ENCODE results near the gene ZBTB9. TPM values are rescaled to one million over a fixed set of nuclear protein-coding genes. Genes with fewer than 3 reads are reported as not detected.
A peak's percentile ranks its signal among the peaks of the same experiment; 100 is the strongest.

ZBTB9 gene
- total RNA-seq, 4 donors from 2014 or later: 0.70 to 5.0 (median 2.6) TPM; not detected in 1

DNA sequence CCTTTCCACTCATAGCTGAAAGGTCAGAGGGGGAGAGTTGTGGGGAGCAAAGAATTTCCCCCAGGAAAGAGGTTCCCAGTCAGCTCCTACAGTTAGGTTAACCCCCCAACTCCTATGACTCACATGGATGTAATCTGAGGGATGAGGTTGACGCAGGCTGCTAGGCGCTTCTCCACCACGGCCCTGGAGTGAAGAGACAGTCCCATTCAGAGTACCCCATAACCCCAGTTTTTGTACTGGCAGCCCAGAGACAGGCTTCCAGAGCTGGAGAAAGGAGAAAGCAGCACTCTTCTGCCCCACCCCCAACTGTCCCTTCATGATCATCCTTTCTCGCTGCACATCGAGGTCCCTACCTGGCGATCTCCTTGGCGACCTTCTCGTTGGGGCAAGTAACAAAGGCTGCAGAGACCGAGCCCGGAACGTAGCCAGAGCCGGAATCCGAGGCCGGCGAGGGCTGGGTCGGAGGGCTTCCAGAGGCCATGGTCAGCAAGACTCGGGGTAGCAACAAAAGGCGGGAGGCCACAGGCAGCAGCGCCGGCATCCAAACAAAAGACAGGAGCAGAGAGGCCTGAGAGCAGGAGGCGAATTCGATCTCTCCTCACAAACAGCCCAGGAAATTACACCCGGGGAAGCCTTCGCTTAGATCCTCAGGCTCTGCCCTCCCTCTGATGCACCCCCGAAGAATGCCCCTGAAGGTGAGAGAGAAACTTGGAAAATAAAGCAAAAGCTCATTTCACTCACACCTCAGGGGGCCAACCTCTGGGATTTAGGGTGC, 37.1 kb upstream of the ZBTB9 start:
- H3K4me1 ChIP-seq: peaks cover 0 to 35% (median 10%) of the 10 kb centered on the region in 4 donors
- peaks cover 0 to 37% (median 0%) of the 10 kb centered on the region in 3 donors for H3K36me3 ChIP-seq
- peak overlapping the region; percentile 59 to 78 (median 64) for H3K4me3 ChIP-seq
- no peaks in the 10 kb centered on the region for H3K27me3 ChIP-seq
- H3K9me3 ChIP-seq: no peaks in the 10 kb centered on the region
- TF ChIP-seq, protein P1, sequence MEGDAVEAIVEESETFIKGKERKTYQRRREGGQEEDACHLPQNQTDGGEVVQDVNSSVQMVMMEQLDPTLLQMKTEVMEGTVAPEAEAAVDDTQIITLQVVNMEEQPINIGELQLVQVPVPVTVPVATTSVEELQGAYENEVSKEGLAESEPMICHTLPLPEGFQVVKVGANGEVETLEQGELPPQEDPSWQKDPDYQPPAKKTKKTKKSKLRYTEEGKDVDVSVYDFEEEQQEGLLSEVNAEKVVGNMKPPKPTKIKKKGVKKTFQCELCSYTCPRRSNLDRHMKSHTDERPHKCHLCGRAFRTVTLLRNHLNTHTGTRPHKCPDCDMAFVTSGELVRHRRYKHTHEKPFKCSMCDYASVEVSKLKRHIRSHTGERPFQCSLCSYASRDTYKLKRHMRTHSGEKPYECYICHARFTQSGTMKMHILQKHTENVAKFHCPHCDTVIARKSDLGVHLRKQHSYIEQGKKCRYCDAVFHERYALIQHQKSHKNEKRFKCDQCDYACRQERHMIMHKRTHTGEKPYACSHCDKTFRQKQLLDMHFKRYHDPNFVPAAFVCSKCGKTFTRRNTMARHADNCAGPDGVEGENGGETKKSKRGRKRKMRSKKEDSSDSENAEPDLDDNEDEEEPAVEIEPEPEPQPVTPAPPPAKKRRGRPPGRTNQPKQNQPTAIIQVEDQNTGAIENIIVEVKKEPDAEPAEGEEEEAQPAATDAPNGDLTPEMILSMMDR (IDR thresholded peaks at IDR 0.05): no peak
- TF ChIP-seq POLR2A (IDR thresholded peaks at IDR 0.05): no peak
- peak in 1 of 3 donors; percentile 62 for DNase-seq
- peak overlapping the region; percentile 89 to 95 (median 90) for H3K27ac ChIP-seq

DNA sequence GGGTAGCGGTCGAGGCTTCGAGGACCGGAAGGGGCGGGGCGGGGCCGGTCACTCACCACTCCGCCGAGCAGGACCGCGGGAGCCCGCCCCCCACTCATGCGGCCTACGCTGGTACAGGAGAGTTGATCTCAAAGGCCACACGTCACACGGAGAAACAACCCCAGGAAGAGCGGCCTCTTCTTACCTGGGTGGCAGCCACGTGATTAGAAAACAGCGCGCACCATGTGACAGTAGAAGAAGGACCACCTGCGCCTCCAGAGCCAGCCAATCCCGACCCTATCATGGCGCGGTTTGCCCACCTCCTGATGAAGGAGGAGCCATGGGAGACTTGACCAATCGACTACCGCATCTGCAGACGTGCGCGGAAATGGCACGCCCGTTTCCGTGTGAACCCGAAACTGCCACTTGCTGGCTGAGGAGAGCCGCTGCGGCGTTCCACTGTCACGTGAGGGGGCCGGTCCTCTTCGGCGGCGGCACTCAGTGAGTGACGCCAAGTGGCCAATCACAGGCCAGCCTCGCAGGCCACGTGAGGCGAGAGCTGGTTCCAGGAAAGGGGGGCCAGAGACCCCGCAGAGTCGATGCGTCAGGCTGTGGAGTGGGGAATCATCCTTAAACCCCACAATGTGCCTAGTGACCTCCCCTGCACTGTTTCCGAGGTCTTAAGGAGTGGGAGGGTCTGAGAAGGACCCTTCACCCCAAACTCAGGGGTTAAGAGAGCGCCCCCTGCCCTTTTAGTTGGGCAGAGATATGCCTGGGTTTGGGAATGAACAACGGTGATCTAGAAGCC, 36.3 kb upstream of the ZBTB9 start, which contains the start of gene CUTA:
Gene CUTA, minus strand, starts transcription at position 205 of the 787 bp plus-strand sequence. Its CDS starts 107 bp downstream, at position 98.
- no peaks in the 10 kb centered on the region for H3K9me3 ChIP-seq
- peak within 1 kb of the TSS; percentile 89 to 95 (median 90) for H3K27ac ChIP-seq
- H3K4me1 ChIP-seq: peaks cover 0 to 31% (median 9%) of the 10 kb centered on the region in 4 donors
- TF ChIP-seq POLR2A (IDR thresholded peaks at IDR 0.05): peak; percentile 50 to 51
- TF ChIP-seq, protein P1 (IDR thresholded peaks at IDR 0.05): peak; percentile 25 to 45 (median 33)
- H3K4me3 ChIP-seq: peak within 1 kb of the TSS; percentile 59 to 78 (median 64)
- no peaks in the 10 kb centered on the region for H3K27me3 ChIP-seq
- peak; percentile 99 to 100 (median 99) for DNase-seq
- peaks cover 0 to 30% (median 0%) of the 10 kb centered on the region in 3 donors for H3K36me3 ChIP-seq

GRCh38 chr6:33418690-33419291, 35.6 kb upstream of the ZBTB9 start:
- no peaks in the 10 kb centered on the region for H3K27me3 ChIP-seq
- peaks cover 0 to 31% (median 9%) of the 10 kb centered on the region in 4 donors for H3K4me1 ChIP-seq
- peak overlapping the region; percentile 51 to 67 (median 60) for H3K4me3 ChIP-seq
- H3K9me3 ChIP-seq: no peaks in the 10 kb centered on the region
- DNase-seq: no peak
- TF ChIP-seq POLR2A (IDR thresholded peaks at IDR 0.05): no peak
- TF ChIP-seq, protein P1 (IDR thresholded peaks at IDR 0.05): peak in 1 of 6 experiments; percentile 2
- H3K36me3 ChIP-seq: peaks cover 0 to 23% (median 0%) of the 10 kb centered on the region in 3 donors
- H3K27ac ChIP-seq: peak overlapping the region; percentile 89 to 95 (median 90)

- Histone ChIP-seq H3K4me3 (peak within 1 kb of the TSS in 3 of 4 donors; percentile 12 to 42 (median 41)), H3K4me1 (peaks cover 0 to 38% (median 10%) of the 10 kb centered on the region in 4 donors), H3K27me3 (no peaks in the 10 kb centered on the region), H3K27ac (peak within 1 kb of the TSS; percentile 89 to 95 (median 90)), H3K9me3 (no peaks in the 10 kb centered on the region), H3K36me3 (peaks cover 0 to 12% (median 0%) of the 10 kb centered on the region in 3 donors)
- no peak for TF ChIP-seq POLR2A (IDR thresholded peaks at IDR 0.05)
- TF ChIP-seq, protein P1 (IDR thresholded peaks at IDR 0.05): no peak
- no peak for DNase-seq
Measured at GRCh38 chr6:33419580-33420490, 34.5 kb upstream of the ZBTB9 start, which contains the start of gene SYNGAP1. SYNGAP1 (plus strand) TSS chr6:33420065; CDS start chr6:33420265, 200 bp downstream.
